GM21381 (cell line): ENCODE data around the gene EPS8.

Experiments used
- ATAC-seq: cut with Tn5 transposase; IDR thresholded peaks from one replicate; pipeline ENCODE4 v1.9.1; 2021; ENCODE audit warnings: mild to moderate bottlenecking, moderate library complexity; ENCODE audit not compliant: unreplicated experiment

The EPS8 gene

GRCh38 chr12:15698377-15698871 lies 90.8 kb downstream of the EPS8 start:
- ATAC-seq, result no peak

- ATAC-seq, result no peak
Observed at GRCh38 chr12:15697201-15697600, 92.0 kb downstream of the EPS8 start.

GRCh38 chr12:15693228-15693911 lies 95.8 kb downstream of the EPS8 start:
- ATAC-seq, result no peak

GRCh38 chr12:15691388-15691787 lies 97.8 kb downstream of the EPS8 start:
- ATAC-seq, result no peak

- ATAC-seq, result no peak
Observed at GRCh38 chr12:15690320-15690719, 98.9 kb downstream of the EPS8 start.

- ATAC-seq, result no peak
Observed at GRCh38 chr12:15689751-15690191, 99.4 kb downstream of the EPS8 start.

GRCh38 chr12:15688838-15689625 lies 100.2 kb downstream of the EPS8 start:
- ATAC-seq, result no peak

GRCh38 chr12:15688202-15688736 lies 100.9 kb downstream of the EPS8 start:
- ATAC-seq, result no peak

- ATAC-seq, result no peak
Observed at GRCh38 chr12:15687583-15687982, 101.6 kb downstream of the EPS8 start.

- ATAC-seq, result no peak
Observed at GRCh38 chr12:15684896-15685658, 104.1 kb downstream of the EPS8 start.

GRCh38 chr12:15682826-15683225 lies 106.4 kb downstream of the EPS8 start:
- ATAC-seq, result no peak

GRCh38 chr12:15679151-15679550 lies 110.0 kb downstream of the EPS8 start:
- ATAC-seq, result no peak

GRCh38 chr12:15677726-15678201 lies 111.4 kb downstream of the EPS8 start:
- no peak for ATAC-seq

- no peak for ATAC-seq
Observed at GRCh38 chr12:15677228-15677627, 112.0 kb downstream of the EPS8 start.

GRCh38 chr12:15672671-15673270 lies 116.4 kb downstream of the EPS8 start:
- ATAC-seq, result no peak

GRCh38 chr12:15670756-15671155 lies 118.4 kb downstream of the EPS8 start:
- no peak for ATAC-seq

GRCh38 chr12:15669256-15669948 lies 119.8 kb downstream of the EPS8 start:
- ATAC-seq, result no peak

GRCh38 chr12:15664491-15664890 lies 124.7 kb downstream of the EPS8 start:
- no peak for ATAC-seq

- ATAC-seq, result no peak
Observed at GRCh38 chr12:15662983-15663659, 126.1 kb downstream of the EPS8 start.
